DMS53 (cell line): ENCODE data around the gene COL4A6.
"Not testable (repeated sequence)": the region's sequence is repeated elsewhere in the genome, so short reads cannot be mapped to it uniquely, and the experiment has no call there.

ENCODE experiments used
- DNase-seq: peaks from one replicate; lab custom pipeline; 2025; lab: John Stamatoyannopoulos, UW

Gene COL4A6

DNA sequence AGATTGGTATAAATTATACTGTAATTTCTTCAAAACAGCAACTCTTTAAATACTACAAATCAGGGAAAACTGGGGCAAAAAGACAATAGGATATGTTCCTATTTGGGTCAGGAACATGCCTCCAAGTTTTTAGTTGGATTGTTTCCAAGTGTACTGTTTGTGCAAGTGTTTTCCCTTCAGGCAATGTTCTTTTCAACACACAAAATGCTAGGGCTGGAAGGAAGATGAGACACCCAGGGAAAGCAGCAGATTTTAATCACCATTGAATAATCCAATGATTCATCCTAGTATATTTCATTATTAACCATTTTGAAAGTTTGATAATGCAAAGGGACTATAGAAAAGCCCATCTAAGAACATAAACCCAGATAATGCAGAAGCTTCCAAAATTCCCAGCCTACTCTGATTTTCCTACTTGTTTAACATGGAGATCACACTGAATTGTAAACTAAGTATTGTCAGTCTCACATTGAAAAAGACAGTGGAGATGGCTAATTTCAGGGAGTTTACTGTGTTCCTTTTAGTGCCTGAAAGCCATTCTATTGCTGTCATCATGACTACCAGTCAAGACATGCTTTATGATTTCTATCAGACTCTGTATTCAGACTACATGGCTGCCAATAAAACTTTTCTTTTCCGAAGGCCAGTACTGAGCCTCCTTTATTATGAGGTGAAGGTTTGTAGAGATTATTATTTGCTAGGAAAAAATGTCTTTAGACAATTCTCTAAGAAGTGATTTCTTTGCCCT, 38.6 kb downstream of the COL4A6 start:
- no peak for DNase-seq

DNA sequence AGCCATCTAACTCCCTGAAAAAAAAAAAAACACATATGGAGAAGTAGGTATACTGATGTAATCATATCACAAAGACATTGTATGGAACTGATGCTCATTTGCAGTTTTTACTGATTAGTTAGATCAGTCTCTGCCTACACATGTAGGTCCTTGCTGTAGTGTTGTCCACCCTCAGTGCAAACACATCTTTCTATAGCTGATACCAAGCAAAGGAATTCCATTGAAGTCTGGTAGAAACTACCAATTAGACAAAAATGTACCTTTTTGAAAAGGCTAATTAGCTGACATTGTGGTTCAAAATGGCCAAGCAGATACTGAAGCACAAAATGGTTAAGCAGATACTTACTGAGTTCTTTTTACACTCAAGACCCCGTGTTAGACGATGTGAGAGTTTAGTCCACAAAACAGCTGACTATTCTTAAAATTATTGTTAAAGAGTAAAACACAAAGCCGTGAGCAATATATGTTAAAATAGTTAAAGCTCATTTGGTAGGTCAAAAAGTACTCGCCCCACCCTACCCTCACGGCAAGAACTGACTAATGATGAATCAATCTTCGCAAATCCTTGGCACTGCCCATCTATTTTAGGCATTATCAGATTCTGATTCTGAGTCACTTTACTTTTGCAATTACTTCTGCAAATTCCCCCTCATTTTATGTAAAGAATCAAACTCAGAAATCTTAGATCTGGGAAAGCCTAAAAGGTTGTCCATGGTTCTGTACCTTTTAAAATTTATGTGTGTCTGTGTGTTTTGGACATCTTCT, 40.4 kb downstream of the COL4A6 start:
- DNase-seq = no peak

DNA sequence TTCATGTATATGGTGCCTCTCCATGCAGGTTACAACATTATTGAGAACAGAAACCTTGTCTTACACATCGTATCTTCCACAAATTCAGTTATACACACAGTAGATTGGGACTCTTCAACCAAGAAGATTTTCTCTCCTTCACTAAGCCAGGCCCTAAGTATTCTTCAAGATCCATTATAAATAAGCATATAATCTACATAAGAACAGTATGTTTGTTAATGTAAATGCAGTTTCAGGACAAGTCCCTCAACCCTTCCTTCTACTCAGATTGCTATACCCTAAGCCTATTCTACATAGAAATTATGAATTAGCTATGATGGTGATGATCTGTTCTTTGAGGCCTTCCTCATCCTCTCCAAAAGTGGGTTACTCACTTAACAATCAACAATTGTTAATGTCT, 41.2 kb downstream of the COL4A6 start:
- DNase-seq = no peak

DNA sequence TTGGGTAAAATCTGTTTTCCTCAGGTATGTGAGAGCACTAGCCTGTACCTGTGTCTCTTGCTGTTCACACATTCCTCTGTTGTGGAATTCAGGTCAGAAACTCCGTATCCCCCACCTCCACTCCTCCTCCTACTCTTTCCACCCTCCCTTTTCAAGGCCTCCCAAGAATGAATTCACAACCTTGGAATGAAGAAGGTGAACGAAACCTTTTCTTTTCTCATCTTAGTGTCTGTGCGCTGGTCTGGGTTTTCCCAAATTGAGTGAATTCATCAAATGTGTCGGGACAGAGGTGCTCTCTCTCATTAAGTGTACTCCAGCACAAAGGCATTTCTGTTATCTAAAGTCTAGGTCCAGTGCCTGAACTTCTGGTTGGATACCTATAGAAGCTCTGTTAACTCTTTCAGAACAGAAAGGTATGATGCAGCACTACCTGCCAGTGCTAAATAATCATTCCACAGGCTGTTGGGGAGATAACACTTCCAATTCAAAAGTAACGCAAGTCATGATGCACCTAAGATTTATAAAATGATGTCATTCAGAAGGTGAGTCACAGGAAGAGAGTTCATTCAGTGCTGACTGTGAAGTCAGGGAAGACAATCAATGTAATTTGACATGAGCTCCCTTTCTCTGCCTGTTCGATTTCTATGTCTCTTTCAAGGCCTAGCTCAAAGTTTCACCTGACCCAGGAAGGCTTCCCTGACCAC, 41.9 kb downstream of the COL4A6 start:
- peak; percentile 25 for DNase-seq

DNA sequence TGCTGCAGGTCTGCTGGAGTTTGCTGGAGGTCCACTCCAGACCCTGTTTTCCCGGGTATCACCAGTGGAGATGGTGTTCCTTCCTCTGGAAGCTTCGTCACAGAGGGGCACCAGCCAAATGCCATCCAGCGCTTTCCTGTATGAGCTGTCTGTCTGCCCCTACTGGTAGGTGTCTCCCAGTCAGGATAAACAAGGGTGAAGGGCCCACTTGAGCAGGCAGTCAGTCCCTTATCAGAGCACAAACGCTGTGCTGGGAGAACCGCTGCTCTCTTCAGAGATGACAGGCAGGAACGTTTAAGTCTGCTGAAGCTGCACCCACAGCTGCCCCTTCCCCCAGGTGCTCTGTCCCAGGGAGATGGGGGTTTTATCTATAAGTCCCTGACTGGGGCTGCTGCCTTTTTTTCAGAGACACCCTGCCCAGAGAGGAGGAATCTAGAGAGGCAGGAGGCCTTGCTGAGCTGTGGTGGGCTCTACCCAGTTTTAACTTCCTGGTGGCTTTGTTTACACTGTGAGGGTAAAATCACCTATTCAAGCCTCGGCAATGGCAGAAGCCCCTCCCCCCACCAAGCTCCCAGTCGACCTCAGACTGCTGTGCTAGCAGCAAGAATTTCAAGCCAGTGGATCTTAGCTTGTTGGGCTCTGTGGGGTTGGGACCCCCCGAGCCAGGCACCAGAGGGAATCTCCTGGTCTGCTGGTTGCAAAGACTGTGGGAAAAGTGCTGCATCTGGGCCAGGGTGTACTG, 47.1 kb downstream of the COL4A6 start:
- peak; percentile 68 for DNase-seq

DNA sequence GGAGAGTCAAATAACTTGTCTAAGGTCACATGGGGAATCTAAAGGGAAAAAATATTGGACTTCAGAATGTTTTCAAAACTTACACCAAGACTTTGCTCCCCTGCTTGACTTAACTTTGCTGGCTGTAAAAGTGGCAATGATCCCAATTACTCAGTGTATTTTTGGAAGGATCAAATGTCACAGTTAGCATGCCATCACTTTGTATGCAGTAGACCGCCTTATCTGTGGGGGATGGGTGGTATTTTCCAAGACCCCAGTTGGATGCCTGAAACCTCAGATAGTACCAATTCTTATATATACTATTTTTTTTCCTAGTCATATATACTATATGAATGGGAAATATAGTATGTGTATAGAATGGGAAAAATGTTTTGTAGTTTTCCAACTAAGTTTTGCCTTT, 53.4 kb downstream of the COL4A6 start:
- no peak for DNase-seq

DNA sequence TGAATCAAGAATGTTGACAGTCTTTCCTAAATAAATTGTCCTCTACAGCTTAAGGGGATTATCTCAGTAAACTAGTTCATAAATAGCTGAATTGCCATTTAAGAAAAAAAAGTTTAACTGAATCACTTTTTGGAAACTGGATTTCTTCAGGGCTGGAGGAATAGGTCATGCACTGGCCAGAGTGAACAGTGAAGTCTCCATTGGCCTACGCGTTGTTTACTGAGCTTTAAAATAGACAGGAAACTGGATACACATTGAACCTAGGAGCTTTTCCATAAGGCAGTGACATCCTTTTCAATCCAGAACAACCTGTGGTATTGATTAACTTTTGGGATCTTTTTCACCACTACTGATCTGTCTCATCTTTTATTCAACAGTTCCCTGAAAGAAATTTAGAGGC, 58.0 kb downstream of the COL4A6 start:
- DNase-seq = no peak

DNA sequence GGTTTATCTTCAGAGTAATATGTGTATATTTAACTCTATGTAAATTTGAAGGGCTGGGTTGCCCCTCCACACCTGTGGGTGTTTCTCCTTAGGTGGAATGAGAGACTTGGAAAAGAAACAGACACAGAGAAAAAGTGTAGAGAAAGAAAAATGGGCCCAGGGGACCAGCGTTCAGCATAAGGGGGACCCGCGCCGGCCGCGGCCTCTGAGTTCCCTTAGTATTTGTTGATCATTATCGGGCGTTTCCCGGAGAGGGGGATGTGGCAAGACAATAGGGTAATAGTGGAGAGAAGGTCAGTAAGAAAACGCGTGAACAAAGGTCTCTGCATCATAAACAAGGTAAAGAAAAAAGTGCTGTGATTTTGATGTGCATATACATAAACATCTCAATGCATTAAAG, 61.4 kb downstream of the COL4A6 start:
- not testable (repeated sequence) for DNase-seq

DNA sequence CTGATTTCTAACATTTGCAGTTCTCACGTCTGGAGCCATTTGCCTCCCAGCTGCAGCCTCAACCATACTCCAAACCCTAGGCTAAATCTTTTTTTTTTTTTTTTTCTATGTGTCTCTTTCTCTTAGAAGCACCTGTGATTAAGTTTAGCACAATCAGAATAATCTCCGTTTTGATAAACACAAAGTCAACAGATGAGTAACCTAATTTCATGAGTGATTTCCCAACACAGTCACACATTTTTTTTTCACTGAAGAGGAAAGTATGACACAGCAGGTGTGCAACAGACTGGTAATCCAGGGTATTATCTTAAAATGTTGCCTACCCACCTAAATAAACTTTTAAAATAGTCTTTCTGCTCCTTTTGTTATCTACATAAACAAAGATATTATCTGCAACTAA, 62.6 kb downstream of the COL4A6 start:
- peak; percentile 50 for DNase-seq

DNA sequence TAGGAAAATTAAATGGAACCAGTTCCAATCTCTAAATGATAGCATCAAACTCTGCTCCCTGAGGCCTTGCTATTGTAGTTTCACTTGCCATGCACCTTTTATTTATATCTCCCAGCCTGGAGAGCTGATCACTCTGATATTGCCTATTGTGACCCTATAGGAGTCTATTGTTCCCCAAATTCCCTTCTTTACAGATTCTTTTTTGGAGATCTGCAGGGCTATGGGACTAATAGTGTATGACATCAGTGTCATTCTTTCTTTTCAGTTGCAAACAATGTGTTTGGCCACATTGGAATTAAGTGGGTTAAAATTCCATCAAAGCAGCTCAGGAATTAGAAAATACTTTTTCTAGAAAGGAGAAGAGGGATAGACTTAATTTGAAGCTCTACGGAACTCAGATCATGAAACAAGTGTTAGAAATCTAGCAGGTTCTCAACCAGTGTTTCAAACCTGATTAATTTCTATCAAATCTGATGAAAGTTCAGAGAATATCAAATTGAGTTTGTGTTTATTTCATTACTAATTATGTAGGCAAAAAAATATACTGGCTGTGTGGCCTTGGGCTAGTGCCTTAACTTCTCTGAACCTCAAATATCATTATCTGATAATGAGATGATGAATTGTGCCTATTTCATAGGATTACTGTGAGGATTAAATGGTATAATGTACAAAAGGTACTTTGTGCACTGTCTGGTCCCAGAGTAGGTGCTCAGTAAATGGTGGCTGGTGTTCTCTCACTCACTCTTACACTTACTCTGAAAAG, 71.4 kb downstream of the COL4A6 start:
- no peak for DNase-seq

DNA sequence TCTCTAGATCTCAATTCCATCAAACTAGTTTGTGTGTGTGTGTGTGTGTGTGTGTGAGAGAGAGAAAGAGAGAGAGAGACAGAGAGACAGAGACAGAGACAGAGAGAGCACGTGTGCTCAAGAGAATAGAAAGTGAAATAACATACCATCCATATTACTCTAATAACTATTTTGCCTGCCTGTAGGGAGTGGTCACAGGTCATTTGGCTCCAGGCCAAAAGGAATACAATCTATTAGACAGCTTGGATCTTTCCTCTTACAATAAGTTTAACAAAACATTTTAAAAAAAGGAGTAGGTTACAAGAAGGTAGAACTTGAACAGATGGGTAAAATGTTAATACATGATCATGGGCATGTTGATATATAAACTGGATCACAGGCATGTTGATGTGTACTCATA, 76.2 kb downstream of the COL4A6 start:
- peak; percentile 2 for DNase-seq

DNA sequence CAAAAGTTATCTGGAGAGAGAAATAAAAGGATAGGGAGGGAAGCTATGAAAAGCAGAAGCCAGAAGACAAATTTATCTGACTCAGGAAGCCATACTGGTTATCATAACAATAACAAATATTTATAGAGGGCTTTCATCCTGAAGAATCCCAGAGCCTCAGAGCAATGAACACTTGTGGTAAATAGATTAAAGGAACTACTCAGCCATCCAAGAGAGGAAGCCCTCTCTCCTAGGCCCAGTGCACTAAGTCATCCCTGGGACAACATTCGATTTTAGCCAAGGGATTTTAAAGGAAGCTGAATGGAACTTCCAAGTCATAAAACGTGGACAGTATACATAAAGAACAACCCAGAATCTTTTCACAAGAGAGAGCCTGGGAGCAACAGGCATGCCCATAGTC, 76.9 kb downstream of the COL4A6 start:
- no peak for DNase-seq

DNA sequence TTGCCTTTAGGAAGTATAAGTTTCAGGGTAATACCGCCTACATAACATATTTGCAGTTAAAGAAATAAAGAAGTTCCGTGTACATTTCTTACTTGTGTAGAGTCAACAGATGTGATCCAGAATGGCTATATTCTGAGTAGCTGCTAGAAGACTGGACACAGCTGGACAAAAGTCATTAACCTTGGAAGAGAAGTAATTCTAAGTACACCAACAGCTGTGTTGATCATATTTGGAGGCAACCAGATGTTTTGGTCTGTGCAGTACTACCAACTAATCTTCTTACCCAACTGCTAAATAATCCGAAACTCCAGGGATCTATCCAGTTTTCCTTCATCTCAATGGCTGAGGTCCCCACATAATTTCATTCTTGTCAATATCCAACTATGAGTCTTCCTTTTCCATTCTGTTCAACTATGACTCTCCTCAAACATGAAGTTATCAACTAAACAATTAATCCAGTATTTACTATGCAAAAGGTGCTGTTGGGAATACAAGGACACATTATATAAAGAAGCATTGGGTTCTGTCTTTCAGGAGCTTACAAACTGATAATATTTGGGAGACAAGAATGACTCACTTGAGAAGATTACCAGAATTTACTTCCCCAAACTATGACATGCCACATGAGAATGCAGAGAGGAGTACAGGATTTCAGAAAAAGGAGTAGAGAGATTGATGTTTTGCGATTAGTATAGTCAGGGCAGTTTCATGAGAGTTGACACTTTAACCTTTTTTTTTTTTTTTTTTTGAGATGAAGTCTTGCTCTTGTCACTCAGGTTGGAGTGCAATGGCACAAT, 78.2 kb downstream of the COL4A6 start:
- no peak for DNase-seq

DNA sequence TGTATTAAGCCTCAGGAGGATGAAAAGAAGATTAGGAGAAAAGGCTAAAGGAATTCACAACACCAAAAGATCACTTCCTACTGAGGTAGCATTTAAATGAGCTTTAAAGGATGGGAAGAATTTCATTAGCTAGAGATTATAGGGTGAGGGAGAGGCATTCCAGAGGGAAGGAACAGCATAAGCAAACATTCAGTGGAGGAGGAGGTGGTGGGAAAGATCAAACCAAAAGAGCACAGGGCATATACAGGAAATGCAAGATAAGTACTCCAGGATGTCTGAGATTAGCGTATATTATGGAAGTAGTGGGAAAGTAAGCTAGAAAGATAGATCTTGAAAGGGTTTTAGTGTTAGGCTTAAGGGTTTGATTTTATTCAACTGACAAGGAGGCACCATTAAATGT, 84.8 kb downstream of the COL4A6 start:
- no peak for DNase-seq

DNA sequence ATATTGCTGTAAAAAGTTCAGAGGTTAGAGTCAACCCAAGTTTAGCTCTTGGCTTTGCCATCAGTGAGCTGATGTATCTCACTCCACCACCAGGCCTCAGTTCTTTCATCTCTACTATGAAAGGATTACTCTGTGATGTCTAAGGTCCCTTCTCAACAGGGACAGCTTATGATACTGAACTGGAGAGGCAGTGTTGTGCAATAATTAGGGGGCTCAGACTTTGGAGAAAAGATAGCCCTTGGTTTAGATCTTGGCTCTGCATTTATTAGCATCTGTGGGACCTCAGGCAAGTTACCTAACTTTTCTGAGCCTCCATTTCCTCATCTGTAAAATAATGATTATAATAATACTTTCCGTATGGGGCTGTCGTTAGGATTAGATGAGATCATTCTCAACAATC, 89.0 kb downstream of the COL4A6 start:
- DNase-seq = no peak

DNA sequence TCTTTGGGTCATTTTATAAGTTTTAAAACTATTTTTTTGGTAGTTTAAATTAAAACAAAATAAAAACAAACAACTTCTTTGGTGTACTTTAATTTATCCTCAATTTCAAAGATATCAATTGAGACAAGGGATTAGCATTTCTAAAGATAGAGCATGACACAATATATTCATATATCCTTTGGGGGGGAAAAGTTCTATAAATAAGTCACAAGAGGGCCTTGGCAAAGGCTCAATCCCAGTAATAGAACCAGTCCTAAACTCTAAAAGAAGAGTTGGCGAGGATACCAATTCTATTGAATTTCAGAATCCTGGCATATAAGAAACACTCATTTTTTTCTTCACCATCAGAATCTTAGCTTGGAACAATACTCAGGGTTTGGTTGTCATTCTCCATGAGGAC, 89.7 kb downstream of the COL4A6 start:
- DNase-seq = no peak

DNA sequence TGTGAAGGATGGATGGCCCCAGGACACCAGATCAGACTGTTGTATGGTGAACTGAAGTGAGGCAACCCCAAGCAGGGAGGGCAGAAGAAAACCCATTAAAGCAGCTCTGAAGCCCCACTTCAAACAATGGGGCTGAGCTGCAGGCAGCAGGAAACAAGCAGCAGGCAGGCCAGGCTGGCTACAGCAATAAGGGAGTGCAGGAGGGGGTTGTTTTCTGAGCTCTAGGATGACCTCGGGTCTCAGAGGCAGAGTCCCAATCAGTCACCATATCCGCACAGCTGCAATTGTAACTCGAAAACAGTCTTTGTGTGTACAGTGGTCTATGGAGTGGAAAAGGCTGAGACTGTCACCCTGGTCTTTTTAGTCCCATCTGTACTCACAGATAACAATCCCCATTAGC, 90.4 kb downstream of the COL4A6 start:
- DNase-seq = no peak

DNA sequence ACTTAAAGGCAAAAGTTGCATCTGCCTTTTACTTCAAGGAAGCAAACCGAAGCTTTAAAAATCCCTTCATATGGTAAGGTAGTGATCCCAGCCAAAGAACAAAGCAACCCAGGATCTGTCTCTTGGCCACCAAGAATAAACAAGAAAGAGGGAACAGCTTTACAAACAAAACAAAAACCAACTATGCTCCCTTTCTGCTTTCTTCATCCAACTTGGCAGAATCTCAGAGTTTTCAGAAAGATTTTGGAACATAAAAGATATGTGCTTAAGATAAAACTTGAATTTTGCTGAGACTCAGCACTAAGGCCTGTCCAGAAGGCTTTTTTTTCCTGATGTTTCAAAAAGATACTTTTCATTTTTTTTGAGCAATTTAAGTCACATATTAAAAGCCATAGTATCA, 94.0 kb downstream of the COL4A6 start:
- no peak for DNase-seq

DNA sequence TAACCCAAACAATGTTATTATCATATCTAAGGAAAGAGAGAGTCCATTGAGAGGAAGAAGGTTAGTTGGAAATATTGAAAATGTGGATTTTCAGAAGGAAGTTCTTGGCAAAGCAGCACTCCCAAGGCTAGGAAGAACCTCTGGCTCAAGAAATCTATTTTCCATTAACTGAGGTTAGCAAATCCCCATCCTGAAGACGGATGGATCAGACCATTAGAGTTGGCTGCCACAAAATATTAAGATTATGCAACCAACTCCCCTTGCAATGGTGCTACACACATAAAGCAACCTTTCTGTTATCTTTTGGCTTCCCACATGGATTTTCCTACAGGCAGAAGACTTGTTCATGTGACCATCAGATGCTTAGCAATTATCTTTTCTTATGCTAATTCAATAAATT, 96.3 kb downstream of the COL4A6 start:
- no peak for DNase-seq

DNA sequence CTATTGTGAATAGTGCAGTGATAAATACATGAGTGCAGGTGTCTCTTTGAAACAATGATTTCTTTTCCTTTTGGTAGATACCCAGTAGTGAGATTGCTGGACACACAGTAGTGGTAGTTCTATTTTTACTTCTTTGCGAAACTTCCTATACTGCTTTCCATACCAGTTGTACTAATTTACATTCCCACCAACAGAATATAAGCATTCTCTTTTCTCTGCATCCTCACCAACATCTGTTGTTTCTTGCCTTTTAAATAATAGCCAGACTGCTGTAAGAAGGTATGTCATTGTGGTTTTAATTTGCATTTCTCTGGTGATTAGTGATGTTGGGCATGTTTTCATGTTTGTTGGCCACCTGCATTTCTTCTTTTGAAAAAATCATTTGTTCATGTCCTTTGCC, 105.9 kb downstream of the COL4A6 start:
- no peak for DNase-seq
